WERI-Rb-1 (cell line): Measurements from ENCODE around the gene SYNJ2.
"Not testable (repeated sequence)": the region's sequence is repeated elsewhere in the genome, so short reads cannot be mapped to it uniquely, and the experiment has no call there.

Experiments used
- DNase-seq: peaks from one replicate; pipeline ENCODE4 v3.0.0-alpha.2; 2020
- H3K27ac ChIP-seq: fragments of 250-450 bp; sonication (Bioruptor Pico); 2 replicates; pipeline ENCODE4 v1.5.1; 2020; ENCODE audit warnings: mild to moderate bottlenecking, moderate library complexity
- H3K27me3 ChIP-seq: fragments of 250-450 bp; sonication (Bioruptor Pico); 2 replicates; pipeline ENCODE4 v1.5.1; 2021; ENCODE audit warnings: mild to moderate bottlenecking, low read depth, moderate library complexity; ENCODE audit not compliant: insufficient read depth, severe bottlenecking
- H3K36me3 ChIP-seq: fragments of 250-450 bp; sonication (Bioruptor Pico); 2 replicates; pipeline ENCODE4 v1.5.1; 2020; ENCODE audit warnings: mild to moderate bottlenecking, moderate library complexity
- H3K4me3 ChIP-seq: 2 replicates; pipeline ENCODE4 v1.5.1; 2011; ENCODE audit warnings: low read depth, mild to moderate bottlenecking, control low read depth, low read length
- H3K9me3 ChIP-seq: fragments of 250-450 bp; sonication (Bioruptor Pico); 2 replicates; pipeline ENCODE4 v1.5.1; 2021; ENCODE audit warnings: mild to moderate bottlenecking, moderate library complexity; ENCODE audit not compliant: severe bottlenecking
- CTCF ChIP-seq: IDR thresholded peaks from 2 replicates; pipeline ENCODE4 v1.5.1; 2011; ENCODE audit warnings: low read depth, mild to moderate bottlenecking, control low read depth, inconsistent platforms, low read length

The SYNJ2 gene

GRCh38 chr6:157967020-157967419, 14.6 kb upstream of the SYNJ2 start:
- DNase-seq = no peak
- H3K36me3 ChIP-seq = no peaks in the 10 kb centered on the region
- no peak for TF ChIP-seq CTCF
- no peak overlapping the region for H3K4me3 ChIP-seq
- H3K27ac ChIP-seq = no peak overlapping the region
- H3K9me3 ChIP-seq = no peaks in the 10 kb centered on the region
- H3K27me3 ChIP-seq = no peaks in the 10 kb centered on the region

GRCh38 chr6:157967486-157967885, 14.2 kb upstream of the SYNJ2 start:
- Histone ChIP-seq H3K27me3 (no peaks in the 10 kb centered on the region), H3K9me3 (no peaks in the 10 kb centered on the region), H3K36me3 (no peaks in the 10 kb centered on the region), H3K4me3 (no peak overlapping the region), H3K27ac (no peak overlapping the region)
- no peak for DNase-seq
- no peak for TF ChIP-seq CTCF

DNA sequence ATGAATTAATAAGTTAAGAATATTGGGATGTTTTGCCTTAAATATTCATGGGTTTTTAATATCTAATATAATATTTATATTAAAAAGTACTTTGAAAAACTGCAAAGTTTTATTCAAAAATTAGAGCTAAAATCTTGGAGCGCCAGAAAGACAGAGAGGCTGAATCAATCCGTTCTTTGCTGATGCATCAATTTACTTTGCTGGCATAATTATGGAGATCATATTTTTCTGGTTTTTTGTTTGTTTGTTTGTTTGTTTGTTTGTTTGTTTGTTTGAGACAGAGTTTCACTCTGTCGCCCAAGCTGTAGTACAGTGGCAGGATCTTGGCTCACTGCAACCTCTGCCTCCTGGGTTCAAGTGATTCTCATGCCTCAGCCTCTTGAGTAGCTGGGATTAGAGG, 9.5 kb upstream of the SYNJ2 start:
- H3K4me3 ChIP-seq, H3K9me3 ChIP-seq, H3K27ac ChIP-seq, H3K36me3 ChIP-seq, H3K27me3 ChIP-seq, DNase-seq: not testable (repeated sequence)

- Histone ChIP-seq H3K9me3 (no peaks in the 10 kb centered on the region), H3K4me3 (no peak overlapping the region), H3K27me3 (no peaks in the 10 kb centered on the region), H3K36me3 (no peaks in the 10 kb centered on the region), H3K27ac (no peak overlapping the region)
- TF ChIP-seq CTCF = no peak
- DNase-seq = no peak
Observed at GRCh38 chr6:157974341-157974894, 7.2 kb upstream of the SYNJ2 start.

- TF ChIP-seq CTCF = no peak
- Histone ChIP-seq H3K4me3 (no peak overlapping the region), H3K36me3 (no peaks in the 10 kb centered on the region), H3K27ac (no peak overlapping the region), H3K27me3 (no peaks in the 10 kb centered on the region), H3K9me3 (no peaks in the 10 kb centered on the region)
- DNase-seq = no peak
Observed at GRCh38 chr6:157974967-157975366, 6.7 kb upstream of the SYNJ2 start.

- no peak for TF ChIP-seq CTCF
- Histone ChIP-seq H3K36me3 (no peaks in the 10 kb centered on the region), H3K27me3 (no peaks in the 10 kb centered on the region), H3K4me3 (no peak overlapping the region), H3K27ac (no peak overlapping the region), H3K9me3 (no peaks in the 10 kb centered on the region)
- no peak for DNase-seq
Observed at GRCh38 chr6:157975456-157975855, 6.2 kb upstream of the SYNJ2 start.
